Liver (tissue), 2 donors: ENCODE data around the gene SLC9A4.

Source experiments
- JUND ChIP-seq, 2 donors: IDR thresholded peaks; 2 replicates each; pipeline ENCODE4 v1.6.1; 2016; ENCODE audit warnings: antibody characterized with exemption in 2 of 2
- ZBTB33 ChIP-seq: IDR thresholded peaks from 2 replicates; pipeline ENCODE4 v1.6.1; 2016; ENCODE audit warnings: antibody characterized with exemption
- donor health status: healthy.

GRCh38 chr2:102442967-102443828 is 29.8 kb upstream of the SLC9A4 start:
- TF ChIP-seq JUND (IDR thresholded peaks at IDR 0.05) (no peak), ZBTB33 (no peak)
